ENCODE results near the gene NPPB.

NPPB gene

GRCh38 chr1:11842154-11843041 lies 16.3 kb downstream of the NPPB start:
- TF ChIP-seq CTCF (IDR thresholded peaks at IDR 0.05; ENCODE audit: extremely low read depth, missing control alignments) = no peak
- peak; percentile 49 for DNase-seq (ENCODE audit: low spot score)

GRCh38 chr1:11841245-11842153 lies 17.2 kb downstream of the NPPB start:
- no peak for DNase-seq (ENCODE audit: low spot score)

GRCh38 chr1:11839727-11840705 lies 18.7 kb downstream of the NPPB start:
- no peak for DNase-seq (ENCODE audit: low spot score)
- TF ChIP-seq CTCF (IDR thresholded peaks at IDR 0.05; ENCODE audit: extremely low read depth, missing control alignments) = no peak

More at GRCh38 chr1:11841245-11842153, 17.2 kb downstream of the NPPB start:
- TF ChIP-seq CTCF (IDR thresholded peaks at IDR 0.05; ENCODE audit: extremely low read depth, missing control alignments) = no peak

GRCh38 chr1:11838349-11839272 lies 20.1 kb downstream of the NPPB start:
- TF ChIP-seq CTCF (IDR thresholded peaks at IDR 0.05; ENCODE audit: extremely low read depth, missing control alignments) = peak; percentile 93

GRCh38 chr1:11837767-11838348 lies 20.9 kb downstream of the NPPB start:
- DNase-seq (ENCODE audit: low spot score) = no peak
- TF ChIP-seq CTCF (IDR thresholded peaks at IDR 0.05; ENCODE audit: extremely low read depth, missing control alignments) = no peak

More at GRCh38 chr1:11838349-11839272, 20.1 kb downstream of the NPPB start:
- DNase-seq (ENCODE audit: low spot score) = peak; percentile 89

Data from GM20000 (cell line).